ENCODE data around the gene COL27A1. TPM values are rescaled to one million over a fixed set of nuclear protein-coding genes. Genes with fewer than 3 reads are reported as not detected.

The COL27A1 gene
- total RNA-seq, 1 donor from 2014 or later, result 13.6 TPM

- no peak for ATAC-seq
Measured at GRCh38 chr9:114275246-114276004, 120.1 kb downstream of the COL27A1 start.

GRCh38 chr9:114276908-114277821 lies 121.8 kb downstream of the COL27A1 start:
- ATAC-seq, result peak; percentile 27

GRCh38 chr9:114278356-114278755 lies 123.0 kb downstream of the COL27A1 start:
- ATAC-seq, result no peak

- peak; percentile 91 for ATAC-seq
Measured at GRCh38 chr9:114278881-114279570, 123.7 kb downstream of the COL27A1 start.

GRCh38 chr9:114279693-114280092 lies 124.4 kb downstream of the COL27A1 start:
- no peak for ATAC-seq

GRCh38 chr9:114280636-114281472 lies 125.5 kb downstream of the COL27A1 start:
- ATAC-seq, result no peak

GRCh38 chr9:114281473-114282103 lies 126.3 kb downstream of the COL27A1 start:
- ATAC-seq, result no peak

GRCh38 chr9:114282104-114282485 lies 126.8 kb downstream of the COL27A1 start:
- ATAC-seq, result no peak

GRCh38 chr9:114282507-114282906 lies 127.2 kb downstream of the COL27A1 start:
- ATAC-seq, result no peak

GRCh38 chr9:114282926-114283325 lies 127.6 kb downstream of the COL27A1 start:
- no peak for ATAC-seq

GRCh38 chr9:114283551-114284111 lies 128.3 kb downstream of the COL27A1 start:
- no peak for ATAC-seq

- ATAC-seq, result no peak
Measured at GRCh38 chr9:114284316-114285060, 129.2 kb downstream of the COL27A1 start.

GRCh38 chr9:114285166-114285867 lies 130.0 kb downstream of the COL27A1 start:
- peak; percentile 25 for ATAC-seq

GRCh38 chr9:114286146-114286679 lies 130.9 kb downstream of the COL27A1 start:
- no peak for ATAC-seq

- no peak for ATAC-seq
Measured at GRCh38 chr9:114287001-114287762, 131.8 kb downstream of the COL27A1 start.

GRCh38 chr9:114287763-114288192 lies 132.4 kb downstream of the COL27A1 start:
- ATAC-seq, result no peak

GRCh38 chr9:114288193-114289091 lies 133.1 kb downstream of the COL27A1 start:
- peak; percentile 7 for ATAC-seq

GRCh38 chr9:114289106-114289505 lies 133.8 kb downstream of the COL27A1 start:
- no peak for ATAC-seq

All from esophagus mucosa (tissue), 1 donor.